ENCODE results near the gene GGTA1.

The GGTA1 gene

DNA sequence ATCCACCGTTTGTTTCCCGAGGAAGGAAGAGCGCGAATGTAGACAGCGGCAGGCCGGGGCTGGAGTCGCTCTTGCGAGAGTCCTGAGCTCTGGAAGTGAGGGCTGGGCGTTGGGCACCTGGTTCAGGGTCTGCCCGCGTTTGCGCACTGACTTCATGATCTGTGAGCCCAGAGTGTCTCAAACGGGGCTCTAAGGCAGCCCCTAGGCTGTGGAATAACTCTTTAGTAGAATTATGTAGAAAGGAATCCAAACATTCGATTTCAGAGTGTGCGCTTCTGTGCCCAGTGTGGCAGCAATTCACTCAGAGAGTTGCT is 478 bp upstream of the GGTA1 start:
- H3K4me3 ChIP-seq (ENCODE audit: low read depth, low read length) = no peak overlapping the region
- TF ChIP-seq, protein P1, sequence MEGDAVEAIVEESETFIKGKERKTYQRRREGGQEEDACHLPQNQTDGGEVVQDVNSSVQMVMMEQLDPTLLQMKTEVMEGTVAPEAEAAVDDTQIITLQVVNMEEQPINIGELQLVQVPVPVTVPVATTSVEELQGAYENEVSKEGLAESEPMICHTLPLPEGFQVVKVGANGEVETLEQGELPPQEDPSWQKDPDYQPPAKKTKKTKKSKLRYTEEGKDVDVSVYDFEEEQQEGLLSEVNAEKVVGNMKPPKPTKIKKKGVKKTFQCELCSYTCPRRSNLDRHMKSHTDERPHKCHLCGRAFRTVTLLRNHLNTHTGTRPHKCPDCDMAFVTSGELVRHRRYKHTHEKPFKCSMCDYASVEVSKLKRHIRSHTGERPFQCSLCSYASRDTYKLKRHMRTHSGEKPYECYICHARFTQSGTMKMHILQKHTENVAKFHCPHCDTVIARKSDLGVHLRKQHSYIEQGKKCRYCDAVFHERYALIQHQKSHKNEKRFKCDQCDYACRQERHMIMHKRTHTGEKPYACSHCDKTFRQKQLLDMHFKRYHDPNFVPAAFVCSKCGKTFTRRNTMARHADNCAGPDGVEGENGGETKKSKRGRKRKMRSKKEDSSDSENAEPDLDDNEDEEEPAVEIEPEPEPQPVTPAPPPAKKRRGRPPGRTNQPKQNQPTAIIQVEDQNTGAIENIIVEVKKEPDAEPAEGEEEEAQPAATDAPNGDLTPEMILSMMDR (IDR thresholded peaks at IDR 0.05; ENCODE audit: low read depth, low read length, missing control alignments) = no peak
- no peak for DNase-seq (ENCODE audit: low read depth)

DNA sequence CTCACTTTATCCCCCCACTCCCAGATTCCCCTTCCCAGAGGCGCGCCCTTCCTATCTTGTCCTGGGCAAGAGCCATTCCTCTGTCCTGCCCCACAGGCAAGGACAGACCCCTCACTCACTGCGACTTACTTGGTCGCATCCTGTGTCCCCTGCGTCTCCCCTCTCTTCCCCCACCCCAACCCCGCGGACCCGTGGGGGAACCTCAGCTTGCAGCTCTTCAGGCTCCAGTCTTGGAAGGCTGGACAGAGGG is 542 bp downstream of the GGTA1 start:
- H3K4me3 ChIP-seq (ENCODE audit: low read depth, low read length) = no peak overlapping the region
- no peak for DNase-seq (ENCODE audit: low read depth)
- TF ChIP-seq, protein P1 (IDR thresholded peaks at IDR 0.05; ENCODE audit: low read depth, low read length, missing control alignments) = no peak

DNA sequence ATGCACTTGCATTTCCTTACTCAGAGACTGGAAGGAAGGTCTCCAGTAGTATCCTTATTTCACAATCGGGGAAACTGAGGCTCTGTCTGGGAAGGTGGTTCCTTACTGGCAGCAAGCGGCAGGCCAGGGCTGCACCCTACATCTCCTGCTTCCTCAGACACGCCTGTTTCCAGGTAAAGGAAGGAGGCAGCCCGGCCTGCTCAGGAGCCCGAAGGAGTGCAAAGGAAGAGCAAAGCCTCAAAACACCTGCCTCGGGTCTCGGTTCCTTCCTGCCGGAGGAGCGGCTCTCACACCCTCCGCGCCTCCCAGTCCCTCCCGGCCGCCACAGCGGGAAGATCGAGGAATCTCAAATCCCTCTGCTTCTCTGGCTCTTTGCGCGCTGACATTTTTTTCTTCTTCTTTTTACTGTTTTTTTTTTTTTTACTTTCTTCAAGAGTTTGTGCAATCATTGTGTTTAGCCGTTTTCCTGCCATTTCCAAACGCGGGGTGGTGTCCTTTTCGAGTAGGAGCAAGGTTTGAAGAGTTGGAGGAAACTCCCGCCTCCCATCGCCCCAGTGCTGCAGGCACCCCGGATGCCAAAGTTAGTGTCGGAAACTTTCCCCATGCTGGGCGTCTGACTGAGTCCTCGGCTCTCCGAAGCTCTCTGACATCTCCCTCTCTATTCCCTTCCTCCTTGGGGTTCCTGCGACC is 1.0 kb downstream of the GGTA1 start:
- TF ChIP-seq, protein P1 (IDR thresholded peaks at IDR 0.05; ENCODE audit: low read depth, low read length, missing control alignments) = no peak
- H3K4me3 ChIP-seq (ENCODE audit: low read depth, low read length) = no peak overlapping the region
- DNase-seq (ENCODE audit: low read depth) = no peak

GRCh38 chr9:121498150-121498486 is 1.5 kb downstream of the GGTA1 start:
- TF ChIP-seq, protein P1 (IDR thresholded peaks at IDR 0.05; ENCODE audit: low read depth, low read length, missing control alignments) = peak; percentile 76
- H3K4me3 ChIP-seq (ENCODE audit: low read depth, low read length) = no peak overlapping the region
- DNase-seq (ENCODE audit: low read depth) = peak; percentile 53

DNA sequence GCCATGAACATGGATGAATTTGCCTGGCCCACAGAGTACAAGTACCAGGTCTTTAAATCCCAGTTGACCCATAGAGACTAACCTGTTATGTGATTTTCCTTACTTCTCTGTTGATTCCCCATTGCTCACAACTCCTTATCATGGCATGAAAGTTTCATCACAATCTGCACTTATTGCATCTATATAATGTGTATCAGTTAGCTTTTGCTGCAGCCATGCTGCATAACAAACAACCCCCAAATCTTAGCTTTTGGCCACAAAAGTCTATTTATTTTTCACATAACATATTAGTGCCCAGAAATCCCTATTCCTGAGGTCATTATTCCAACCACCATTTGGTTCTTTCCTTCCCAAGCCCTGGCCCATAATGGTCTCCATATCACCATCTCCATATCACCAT is 3.7 kb downstream of the GGTA1 start:
- no peak for DNase-seq (ENCODE audit: low read depth)
- H3K4me3 ChIP-seq (ENCODE audit: low read depth, low read length) = no peak overlapping the region
- TF ChIP-seq, protein P1 (IDR thresholded peaks at IDR 0.05; ENCODE audit: low read depth, low read length, missing control alignments) = no peak

DNA sequence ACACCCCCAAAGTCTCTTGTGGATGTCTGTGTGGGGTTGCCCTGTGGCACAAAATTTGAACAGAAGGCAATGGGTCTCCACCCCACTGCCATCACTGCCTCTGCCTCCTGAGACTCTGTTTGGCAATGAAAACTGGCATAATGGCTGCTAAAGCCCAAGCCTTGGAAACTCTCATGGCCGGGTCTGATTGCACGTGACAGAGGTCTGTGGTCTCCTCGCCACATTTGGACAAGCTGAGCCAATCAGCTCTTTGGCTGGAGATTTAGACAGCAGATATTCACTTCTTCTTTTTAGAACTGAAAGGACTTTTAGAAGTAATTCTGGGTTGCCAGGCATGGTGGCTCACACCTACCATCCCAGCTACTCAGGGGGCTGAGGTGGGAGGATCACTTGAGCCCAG is 5.5 kb downstream of the GGTA1 start:
- H3K4me3 ChIP-seq (ENCODE audit: low read depth, low read length) = no peak overlapping the region
- TF ChIP-seq, protein P1 (IDR thresholded peaks at IDR 0.05; ENCODE audit: low read depth, low read length, missing control alignments) = no peak
- DNase-seq (ENCODE audit: low read depth) = peak; percentile 16

DNA sequence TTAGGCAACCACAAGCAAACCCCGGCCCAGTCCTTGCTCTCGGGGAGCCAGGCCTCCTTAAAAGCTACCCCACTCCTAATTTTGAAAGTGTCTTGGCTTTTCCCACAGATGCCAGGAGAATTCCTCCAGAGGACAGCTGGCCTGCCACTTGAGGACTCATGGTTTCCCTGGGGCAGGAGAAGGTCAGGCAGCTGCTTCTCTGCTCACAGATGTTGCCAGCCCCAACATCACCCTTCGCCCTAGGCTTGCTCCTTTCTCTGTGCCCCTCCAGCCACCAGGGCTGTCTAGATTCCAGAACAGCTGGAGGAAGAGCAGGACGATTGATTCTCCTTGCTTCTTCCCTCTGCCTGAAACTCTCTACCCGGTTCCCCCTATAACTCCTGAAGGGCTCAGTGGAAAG is 8.5 kb downstream of the GGTA1 start:
- TF ChIP-seq, protein P1 (IDR thresholded peaks at IDR 0.05; ENCODE audit: low read depth, low read length, missing control alignments) = no peak
- no peak for DNase-seq (ENCODE audit: low read depth)
- H3K4me3 ChIP-seq (ENCODE audit: low read depth, low read length) = no peak overlapping the region

All from GM12864 (cell line).